HG03196 (cell line): Measurements from ENCODE around the gene RABL6.

Experiments
- ATAC-seq: cut with Tn5 transposase; IDR thresholded peaks from one replicate; pipeline ENCODE4 v1.9.1; 2021; ENCODE audit not compliant: unreplicated experiment

Gene RABL6

GRCh38 chr9:136845465-136846260 lies 37.9 kb downstream of the RABL6 start:
- ATAC-seq = no peak

GRCh38 chr9:136846376-136847087 lies 38.8 kb downstream of the RABL6 start:
- ATAC-seq = no peak

- ATAC-seq = no peak
Measured at GRCh38 chr9:136847088-136847825, 39.5 kb downstream of the RABL6 start.

- peak; percentile 26 for ATAC-seq
Measured at GRCh38 chr9:136847826-136848392, 40.2 kb downstream of the RABL6 start.

GRCh38 chr9:136848393-136849037 lies 40.8 kb downstream of the RABL6 start:
- ATAC-seq = no peak

GRCh38 chr9:136849038-136849959 lies 41.6 kb downstream of the RABL6 start, which contains the start of gene PHPT1:
Gene PHPT1, plus strand, starts transcription at chr9:136849409. Its CDS starts 22 bp downstream, at chr9:136849431.
- peak; percentile 73 for ATAC-seq

GRCh38 chr9:136849960-136850865 lies 42.5 kb downstream of the RABL6 start:
- no peak for ATAC-seq

- no peak for ATAC-seq
Measured at GRCh38 chr9:136850866-136851775, 43.4 kb downstream of the RABL6 start.

GRCh38 chr9:136851941-136852663 lies 44.4 kb downstream of the RABL6 start, which contains the start of gene MAMDC4:
Gene MAMDC4, plus strand, starts transcription at chr9:136852346. Its CDS starts 71 bp downstream, at chr9:136852417.
- ATAC-seq = no peak

- no peak for ATAC-seq
Measured at GRCh38 chr9:136852664-136853595, 45.2 kb downstream of the RABL6 start.

GRCh38 chr9:136853596-136854112 lies 45.9 kb downstream of the RABL6 start:
- ATAC-seq = no peak

GRCh38 chr9:136854113-136854841 lies 46.5 kb downstream of the RABL6 start:
- no peak for ATAC-seq

- no peak for ATAC-seq
Measured at GRCh38 chr9:136854842-136855460, 47.2 kb downstream of the RABL6 start.

- ATAC-seq = no peak
Measured at GRCh38 chr9:136855461-136856078, 47.8 kb downstream of the RABL6 start.
